Measurements from ENCODE around the gene LY6G5C.
"Not testable (repeated sequence)": the region's sequence is repeated elsewhere in the genome, so short reads cannot be mapped to it uniquely, and the experiment has no call there.

GRCh38 chr6:31709157-31709556 is 28.3 kb upstream of the LY6G5C start:
- not testable (repeated sequence) for TF ChIP-seq POLR2A, CTCF (IDR thresholded peaks at IDR 0.05)

Data from tibial nerve (tissue), 3 donors.